Measurements from ENCODE around the gene TDRD7.

DNA sequence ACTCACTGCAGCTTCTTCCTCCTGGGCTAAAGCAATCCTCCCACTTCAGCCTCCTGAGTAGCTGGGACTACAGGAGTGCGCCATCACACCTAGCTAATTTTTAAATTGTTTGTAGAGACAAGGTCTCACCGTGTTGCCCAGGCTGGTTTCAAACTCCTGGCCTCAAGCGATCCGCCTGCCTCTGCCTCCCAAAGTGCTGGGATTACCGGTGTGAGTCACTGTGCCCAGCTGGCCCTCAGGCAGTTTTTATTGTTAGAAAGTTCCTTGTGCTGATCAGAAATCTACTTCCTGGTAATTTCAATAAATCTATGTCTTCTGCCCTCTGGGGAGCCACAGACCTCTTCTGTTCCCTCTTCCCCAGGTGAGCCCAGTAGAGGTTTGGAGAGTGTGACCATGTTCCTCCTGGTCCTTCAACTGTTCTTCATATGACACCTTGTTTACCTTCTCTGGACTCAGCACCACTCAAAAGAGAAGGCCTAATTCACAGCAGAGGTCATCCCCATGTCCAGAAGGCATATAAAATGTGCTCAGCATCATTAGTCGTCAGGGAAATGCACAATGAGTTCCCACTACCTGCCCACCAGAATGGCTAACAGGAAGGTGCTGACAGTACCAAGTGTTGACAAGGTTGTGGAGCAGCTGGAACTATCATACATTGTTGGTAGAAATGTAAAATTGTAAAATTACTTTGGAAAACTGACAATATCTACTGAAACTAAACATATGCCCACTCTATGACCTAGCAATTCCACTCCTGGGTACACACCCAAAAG lies 99.9 kb downstream of the TDRD7 start:
- no peak for TF ChIP-seq TAF1 (IDR thresholded peaks at IDR 0.05; ENCODE audit: borderline replicate concordance, insufficient read depth, low read length)
- no peak for TF ChIP-seq POLR2AphosphoS5 (IDR thresholded peaks at IDR 0.05; ENCODE audit: low read depth, low read length)
- TF ChIP-seq, protein P1, sequence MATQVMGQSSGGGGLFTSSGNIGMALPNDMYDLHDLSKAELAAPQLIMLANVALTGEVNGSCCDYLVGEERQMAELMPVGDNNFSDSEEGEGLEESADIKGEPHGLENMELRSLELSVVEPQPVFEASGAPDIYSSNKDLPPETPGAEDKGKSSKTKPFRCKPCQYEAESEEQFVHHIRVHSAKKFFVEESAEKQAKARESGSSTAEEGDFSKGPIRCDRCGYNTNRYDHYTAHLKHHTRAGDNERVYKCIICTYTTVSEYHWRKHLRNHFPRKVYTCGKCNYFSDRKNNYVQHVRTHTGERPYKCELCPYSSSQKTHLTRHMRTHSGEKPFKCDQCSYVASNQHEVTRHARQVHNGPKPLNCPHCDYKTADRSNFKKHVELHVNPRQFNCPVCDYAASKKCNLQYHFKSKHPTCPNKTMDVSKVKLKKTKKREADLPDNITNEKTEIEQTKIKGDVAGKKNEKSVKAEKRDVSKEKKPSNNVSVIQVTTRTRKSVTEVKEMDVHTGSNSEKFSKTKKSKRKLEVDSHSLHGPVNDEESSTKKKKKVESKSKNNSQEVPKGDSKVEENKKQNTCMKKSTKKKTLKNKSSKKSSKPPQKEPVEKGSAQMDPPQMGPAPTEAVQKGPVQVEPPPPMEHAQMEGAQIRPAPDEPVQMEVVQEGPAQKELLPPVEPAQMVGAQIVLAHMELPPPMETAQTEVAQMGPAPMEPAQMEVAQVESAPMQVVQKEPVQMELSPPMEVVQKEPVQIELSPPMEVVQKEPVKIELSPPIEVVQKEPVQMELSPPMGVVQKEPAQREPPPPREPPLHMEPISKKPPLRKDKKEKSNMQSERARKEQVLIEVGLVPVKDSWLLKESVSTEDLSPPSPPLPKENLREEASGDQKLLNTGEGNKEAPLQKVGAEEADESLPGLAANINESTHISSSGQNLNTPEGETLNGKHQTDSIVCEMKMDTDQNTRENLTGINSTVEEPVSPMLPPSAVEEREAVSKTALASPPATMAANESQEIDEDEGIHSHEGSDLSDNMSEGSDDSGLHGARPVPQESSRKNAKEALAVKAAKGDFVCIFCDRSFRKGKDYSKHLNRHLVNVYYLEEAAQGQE (IDR thresholded peaks at IDR 0.05; ENCODE audit: insufficient read depth in 1 of 2, low read depth in 2 of 2, low read length in 2 of 2), result no peak
